Hematopoietic multipotent progenitor cell treated with erythropoietin and hydrocortisone succinate and interleukin-3 and kit ligand, for 4 days (in vitro differentiated cells): Measurements from ENCODE around the gene C11orf98.
A peak's percentile ranks its signal among the peaks of the same experiment; 100 is the strongest.
"Not testable (repeated sequence)": the region's sequence is repeated elsewhere in the genome, so short reads cannot be mapped to it uniquely, and the experiment has no call there.

ENCODE experiments used
- DNase-seq: peaks from one replicate; pipeline ENCODE4 v3.0.0-alpha.2; 2015

Gene C11orf98

DNA sequence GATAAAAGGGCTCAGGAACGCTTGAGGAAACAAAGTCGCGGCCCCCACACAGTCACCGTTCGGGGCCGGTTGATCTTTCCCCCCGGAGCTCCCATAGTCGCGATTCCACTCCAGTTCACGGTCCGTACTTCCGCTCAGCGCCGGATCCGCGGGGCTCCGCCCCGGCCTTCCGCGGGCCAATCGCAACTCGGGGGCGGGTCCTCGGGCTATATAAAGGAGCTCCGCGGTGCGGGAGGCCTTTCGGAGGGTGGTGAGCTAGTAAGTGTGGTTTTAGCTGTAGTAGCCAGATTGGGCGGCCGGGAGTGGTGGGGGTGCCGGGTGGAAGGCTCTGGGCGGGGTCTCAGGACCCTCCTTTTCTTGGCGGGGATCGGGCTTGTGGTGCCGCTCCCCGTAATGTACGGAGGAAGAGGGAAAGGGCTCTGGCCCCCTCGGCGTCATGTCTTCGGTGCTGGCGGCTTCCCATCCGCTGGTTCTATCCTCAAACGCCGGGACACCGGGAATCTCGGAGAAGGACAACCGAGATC is at the start of gene C11orf98, which contains the start of gene CSKMT:
Gene C11orf98 (minus strand): TSS at position 136 of the 524 bp plus-strand sequence. CDS start 41 bp downstream, at position 95.
Gene CSKMT (plus strand): TSS at position 238 of the 524 bp plus-strand sequence. CDS start 568 bp downstream, outside the sequence.
- DNase-seq, result peak; percentile 98

DNA sequence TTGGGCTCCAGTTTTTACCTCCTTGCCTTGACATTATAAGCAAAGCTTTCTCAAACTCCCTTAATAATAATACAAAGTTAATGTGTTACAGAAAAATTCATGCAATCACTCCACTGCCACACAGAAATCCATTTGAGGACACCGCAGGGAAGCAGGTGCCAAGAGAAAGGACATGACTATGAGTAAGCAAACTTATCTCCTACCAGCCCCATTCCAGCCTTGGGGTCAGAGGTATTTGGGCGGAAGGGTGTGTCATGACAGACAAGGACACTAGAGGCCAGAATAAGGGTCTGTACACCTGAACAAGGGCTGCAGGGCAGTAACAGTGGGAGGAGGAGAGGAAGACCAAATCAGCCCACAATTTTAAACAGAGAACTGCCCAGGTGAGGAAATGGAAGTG is 48.3 kb upstream of the C11orf98 start:
- DNase-seq, result no peak

DNA sequence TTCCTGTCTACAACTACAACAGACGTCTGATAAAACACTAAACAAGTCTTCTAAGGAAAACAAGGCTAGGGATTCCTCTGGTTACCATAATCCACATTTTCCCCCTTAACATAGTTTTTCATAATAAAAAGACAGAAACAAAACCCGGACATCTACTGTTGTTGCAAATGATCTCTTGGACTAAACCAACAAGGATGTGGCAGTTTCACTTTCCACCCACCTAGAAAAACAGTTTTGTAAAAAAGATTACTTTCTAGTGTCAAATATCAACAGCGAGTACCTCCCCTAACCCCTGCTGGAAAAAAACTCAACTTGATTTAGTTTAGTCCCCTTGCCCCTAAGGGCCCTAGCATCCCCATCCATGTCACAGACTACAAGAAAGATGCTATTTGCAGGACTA is 47.9 kb upstream of the C11orf98 start:
- no peak for DNase-seq

DNA sequence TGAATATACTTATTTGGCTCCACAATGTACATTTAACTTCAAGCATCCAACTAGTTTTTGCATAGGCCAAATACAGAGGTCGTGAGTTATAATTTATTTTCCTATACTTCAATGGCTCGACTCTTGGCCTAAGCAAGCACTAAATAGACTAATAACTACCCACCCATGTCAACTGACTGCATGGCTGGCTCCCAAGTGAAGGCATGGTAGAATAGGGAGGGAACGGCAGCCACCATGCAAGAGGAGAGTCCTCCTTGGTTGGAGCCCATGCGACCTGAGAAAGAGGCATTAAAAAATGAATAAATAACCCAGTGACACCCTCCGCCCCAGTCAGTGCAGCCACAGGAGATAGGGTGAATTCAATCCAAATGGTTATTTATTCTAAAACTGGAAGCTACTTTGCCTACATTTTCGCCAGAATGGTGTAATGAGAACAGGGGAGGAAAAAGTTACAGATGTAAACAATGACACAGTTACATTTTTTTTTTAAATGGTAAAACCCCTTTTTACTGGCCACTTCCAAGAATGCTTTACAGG is 47.3 kb upstream of the C11orf98 start:
- no peak for DNase-seq

DNA sequence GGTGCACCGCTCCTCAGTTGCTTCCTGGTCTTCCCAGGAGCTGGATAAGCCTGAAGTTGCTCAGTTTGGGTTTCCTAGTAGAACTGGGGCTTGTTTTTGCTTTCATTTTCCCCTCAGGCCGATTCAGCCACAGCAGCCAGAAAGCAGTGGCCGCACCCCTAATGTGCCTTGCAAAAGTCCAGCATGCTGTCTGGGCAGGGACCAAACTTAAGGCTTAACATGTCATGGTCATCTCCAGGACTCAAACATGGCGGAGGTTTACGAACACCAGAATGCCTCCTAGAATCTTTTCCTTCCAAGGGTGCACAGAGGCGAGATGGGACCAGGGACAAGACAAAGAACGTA is 45.0 kb upstream of the C11orf98 start:
- DNase-seq, result peak; percentile 52

DNA sequence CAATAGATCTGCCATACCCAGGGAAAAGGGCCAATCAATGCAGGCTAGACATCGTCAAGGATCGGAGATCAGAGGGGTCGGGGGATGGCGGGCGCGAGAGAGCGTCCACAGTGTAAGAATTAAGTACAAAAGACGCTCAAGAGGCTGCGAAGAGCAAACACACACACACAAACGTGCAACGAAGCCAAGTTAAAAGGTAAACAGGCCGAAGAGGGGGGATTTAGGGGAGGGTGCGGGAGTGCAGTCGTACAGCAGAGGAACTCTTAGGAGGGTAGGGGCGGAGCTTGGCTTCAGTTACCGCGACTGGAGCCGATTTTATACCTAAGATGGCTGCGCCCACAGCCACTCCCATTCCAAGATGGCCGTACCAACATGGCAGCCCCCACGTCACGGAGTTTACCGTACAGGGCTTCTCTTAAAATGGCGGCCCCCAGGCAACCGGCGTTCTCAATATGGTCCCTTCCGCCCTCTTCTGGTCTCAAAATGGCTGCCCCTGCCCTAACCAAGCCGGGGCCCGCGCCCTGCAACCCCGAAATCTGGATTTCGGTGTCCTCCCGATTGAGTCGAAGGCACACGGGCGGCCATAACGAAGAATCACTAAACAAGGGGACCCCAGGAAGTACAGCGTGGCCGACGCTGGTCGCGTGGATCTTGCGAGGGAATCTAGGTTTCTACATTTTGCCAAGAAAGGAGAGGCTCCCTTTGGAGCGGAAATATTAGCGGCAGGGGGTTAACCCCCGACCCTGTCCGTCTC is 44.4 kb upstream of the C11orf98 start:
- DNase-seq, result peak; percentile 100

DNA sequence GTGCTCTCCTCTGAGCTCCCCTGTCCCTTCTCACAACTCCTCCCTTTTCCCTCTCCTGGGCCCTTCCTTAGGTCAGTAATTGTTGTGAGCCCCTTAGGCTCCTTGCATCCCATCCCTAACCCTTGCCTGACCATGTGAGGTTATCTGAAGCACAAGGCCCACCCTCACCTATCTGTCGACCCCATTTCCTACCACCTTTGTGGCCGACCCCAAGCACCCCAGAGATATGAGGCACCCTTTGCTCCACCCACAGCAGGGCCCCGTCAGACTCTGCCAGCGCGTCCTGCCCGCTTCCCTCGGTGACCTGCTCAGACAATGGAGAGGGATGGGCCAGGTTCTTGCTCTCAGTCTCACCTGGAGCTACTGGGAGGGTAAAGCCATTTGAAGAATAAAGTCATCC is 43.8 kb upstream of the C11orf98 start:
- peak; percentile 52 for DNase-seq

DNA sequence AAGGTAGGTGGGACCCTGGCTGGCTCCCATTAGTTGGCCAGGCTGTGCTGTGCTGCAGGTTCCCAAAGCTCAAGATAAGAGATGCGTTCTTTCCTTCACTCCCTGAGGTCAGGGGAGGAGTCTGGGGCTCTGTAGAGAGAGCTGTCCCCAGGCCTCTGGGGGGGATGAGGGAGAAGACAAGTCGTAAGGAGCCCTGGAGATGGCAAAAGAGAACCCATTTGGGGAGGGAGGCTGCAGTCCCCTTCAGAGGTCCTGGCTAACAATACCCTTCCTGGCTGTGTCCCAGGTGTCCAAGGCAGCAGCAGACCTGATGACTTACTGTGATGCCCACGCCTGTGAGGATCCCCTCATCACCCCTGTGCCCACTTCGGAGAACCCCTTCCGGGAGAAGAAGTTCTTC is 43.4 kb upstream of the C11orf98 start:
- DNase-seq, result peak; percentile 58

DNA sequence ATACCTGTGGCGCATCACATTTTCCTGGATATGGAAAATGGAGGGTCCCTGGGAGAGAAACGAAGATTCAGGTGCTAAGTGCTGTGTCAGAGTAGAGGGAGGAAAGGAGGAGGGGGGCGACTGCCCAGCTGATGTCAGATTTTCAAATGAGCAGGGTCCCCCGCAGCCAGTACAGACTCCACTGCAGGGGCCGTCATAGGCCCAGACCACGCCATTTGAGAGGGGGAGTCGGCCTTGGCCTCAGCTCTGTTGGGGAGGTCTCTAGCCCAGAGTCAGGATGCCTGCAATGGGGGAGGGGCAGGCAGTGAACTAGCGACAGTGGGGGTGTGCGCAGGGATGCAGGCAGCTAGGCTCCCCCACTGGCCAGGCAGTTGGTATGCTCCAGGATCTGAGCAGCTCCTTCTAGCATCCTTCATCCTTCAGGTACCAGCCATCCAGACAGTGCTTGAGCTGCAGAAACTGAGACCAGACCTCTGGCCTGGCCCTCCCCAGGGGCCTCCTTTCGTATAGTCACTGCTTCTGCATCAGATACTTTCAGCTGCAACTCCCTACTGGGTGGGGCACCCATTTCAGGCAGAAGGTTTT is 42.4 kb upstream of the C11orf98 start, which contains the start of the genes BSCL2 and GNG3:
Gene BSCL2 (minus strand): TSS at position 148 of the 585 bp plus-strand sequence. CDS start 229 bp downstream, outside the sequence.
Gene GNG3 (plus strand): TSS at position 400 of the 585 bp plus-strand sequence. CDS start 620 bp downstream, outside the sequence.
- DNase-seq, result peak; percentile 31

DNA sequence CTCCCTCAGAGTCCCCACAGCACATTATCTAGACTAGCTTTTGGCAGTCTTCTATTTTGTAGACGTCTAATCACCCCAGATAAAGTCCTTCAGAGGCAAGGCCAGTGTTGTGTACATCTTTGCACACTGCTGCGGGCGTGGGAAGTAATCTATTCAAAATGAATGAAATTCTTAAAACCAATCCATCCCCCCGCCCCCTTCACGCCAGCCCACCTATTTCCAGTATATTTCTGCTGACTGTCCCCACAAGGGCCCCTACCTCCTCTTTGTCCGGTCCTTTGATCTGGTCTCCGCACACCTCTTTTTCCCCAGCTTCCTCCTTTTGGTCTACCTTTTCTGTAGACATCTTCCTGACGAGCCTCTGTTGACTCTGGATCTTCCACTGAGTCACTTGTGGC is 41.8 kb upstream of the C11orf98 start:
- no peak for DNase-seq

DNA sequence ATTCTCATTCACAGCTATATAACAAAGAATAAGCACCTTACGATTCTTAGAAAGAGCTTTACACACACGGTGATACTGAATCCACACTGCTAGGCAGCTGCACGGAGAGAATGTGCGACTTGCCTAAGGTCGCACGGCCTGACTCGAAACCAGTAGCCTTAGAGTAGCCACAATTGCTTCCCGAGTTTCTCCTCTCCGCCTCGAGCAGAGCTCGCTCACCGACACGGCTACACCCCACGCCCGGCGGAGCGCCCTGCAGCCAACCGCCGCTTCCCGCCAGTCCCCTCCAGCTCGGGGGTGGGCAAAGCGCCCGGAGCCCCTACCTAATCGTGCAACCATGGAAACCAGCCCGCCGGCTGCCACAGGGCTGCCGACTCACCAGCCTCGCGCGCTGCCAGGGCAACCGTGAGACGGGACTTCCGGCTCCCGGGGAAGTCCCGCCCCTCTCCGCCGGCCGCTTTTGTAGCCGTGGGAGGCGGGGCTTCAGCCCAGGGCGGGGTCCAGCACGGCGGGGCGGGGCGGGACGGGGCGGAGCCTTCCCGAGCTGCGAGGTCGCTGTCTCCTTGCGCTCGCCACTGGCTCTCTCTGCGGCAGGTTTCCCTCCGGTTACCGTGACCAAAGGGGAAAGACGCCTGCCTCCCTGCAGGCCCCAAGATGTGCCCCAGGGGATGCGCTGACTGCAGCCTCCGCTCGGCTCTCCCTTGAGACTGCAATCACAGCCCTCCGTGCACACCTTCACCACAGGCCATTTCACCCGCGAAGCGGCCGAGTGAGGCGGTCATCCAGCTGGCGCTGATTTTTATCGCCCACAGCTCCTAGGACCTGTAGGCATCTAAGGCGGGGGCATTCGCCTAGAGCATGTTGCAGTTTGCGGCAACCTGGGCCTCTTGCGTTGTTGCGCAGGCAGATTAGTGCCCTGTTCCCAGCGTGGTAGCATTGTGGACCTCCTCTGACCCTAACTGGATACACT is 41.2 kb upstream of the C11orf98 start:
- DNase-seq, result peak; percentile 99

DNA sequence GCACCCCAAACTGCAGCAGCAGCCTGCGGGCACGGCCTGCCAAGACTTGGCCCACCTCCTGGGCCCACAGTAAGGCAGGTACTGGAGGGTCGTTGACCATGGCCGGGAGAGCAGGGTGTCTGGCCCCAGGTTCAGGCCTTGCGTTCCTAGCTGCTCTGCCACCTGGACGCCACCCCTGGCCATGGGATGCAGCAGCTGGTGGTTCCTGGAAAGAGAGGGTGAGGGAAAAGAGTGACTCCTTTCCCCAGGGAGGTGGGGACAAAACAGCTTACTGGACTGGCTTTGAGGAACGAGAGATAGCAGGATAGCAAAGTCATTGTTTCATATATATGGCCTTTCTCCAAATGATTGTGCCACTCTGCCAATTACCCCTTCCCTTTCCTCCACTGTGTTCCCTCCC is 40.4 kb upstream of the C11orf98 start:
- peak; percentile 64 for DNase-seq

DNA sequence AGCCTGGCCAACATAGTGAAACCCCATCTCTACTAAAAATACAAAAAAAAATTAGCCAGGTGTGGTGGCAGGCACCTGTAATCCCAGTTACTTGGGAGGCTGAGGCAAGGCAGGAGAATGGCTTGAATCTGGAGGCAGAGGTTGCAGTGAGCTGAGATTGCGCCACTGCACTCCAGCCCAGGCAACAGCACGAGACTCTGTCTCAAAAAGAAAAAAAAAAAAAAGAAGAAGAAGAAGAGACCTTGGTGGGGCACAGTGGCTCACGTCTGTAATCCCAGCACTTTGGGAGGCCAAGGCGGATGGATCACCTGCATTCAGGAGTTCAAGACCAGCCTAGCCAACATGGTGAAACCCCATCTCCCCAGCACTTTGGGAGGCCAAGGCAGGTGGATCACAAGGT is 38.9 kb upstream of the C11orf98 start:
- not testable (repeated sequence) for DNase-seq

DNA sequence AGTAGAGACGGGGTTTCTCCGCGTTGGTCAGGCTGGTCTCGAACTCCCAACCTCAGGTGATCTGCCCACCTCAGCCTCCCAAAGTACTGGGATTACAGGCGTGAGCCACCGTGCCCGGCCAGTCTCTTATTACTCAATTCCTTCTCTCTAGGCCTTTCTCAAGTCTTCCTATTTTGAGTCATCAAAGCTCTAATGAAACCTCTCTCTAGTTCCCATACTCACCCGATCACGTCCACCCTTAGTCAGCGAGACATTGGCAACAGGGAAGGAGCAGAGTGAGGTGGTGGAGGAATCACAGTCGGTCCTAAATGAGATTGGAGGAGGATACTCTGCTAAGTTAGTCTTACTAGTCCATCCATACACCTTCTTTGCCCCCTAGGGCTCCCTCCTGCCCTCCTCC is 37.2 kb upstream of the C11orf98 start:
- DNase-seq, result no peak

DNA sequence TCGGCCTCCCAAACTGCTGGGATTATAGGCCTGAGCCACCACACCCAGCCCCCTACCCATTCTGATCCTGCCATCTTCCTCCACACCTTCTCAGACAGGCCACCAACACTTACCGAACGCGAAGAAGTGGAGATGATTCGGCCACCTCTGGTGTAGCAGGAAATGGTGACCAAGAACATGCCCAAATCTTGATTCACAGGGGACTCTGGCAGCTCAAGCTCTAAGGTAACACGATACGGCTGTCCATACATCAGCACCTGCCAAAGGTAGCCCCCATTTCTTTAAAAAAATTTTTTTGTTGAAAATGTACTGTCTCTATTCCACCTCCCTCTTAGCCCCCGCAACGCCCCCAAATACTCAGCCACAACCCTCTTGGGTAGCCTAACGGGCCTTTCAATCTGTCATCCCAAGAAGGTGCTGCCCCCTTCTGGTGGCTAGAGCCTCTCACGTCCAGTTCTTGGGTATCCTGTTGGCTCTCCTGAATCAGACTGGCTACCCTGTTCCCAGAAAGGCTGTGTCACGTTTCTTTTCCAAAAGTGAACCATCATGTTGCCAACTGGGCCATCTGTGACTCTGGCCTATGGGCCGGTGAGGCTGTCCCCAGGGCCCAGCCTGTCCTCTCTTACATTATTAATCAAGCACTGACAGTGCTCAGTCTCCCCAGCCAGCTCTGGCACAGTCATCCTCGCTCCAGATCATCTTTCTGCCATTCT is 29.6 kb upstream of the C11orf98 start:
- peak; percentile 92 for DNase-seq

DNA sequence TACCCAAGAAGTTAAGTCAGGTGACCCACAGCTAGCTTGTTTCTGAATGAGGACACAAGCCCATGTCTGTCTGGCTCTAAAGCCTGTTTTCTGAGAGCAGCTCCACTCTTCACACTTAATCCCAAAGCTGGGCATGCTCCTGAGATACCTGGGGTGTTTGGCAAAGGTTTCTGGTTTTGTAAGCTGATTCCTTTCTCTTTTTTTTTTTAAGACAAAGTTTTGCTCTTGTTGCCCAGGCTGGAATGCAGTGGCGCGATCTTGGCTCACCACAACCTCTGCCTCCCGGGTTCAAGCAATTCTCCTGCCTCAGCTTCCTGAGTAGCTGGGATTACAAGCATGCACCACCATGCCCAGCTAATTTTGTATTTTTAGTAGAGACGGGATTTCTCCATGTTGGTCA is 28.6 kb upstream of the C11orf98 start:
- not testable (repeated sequence) for DNase-seq

DNA sequence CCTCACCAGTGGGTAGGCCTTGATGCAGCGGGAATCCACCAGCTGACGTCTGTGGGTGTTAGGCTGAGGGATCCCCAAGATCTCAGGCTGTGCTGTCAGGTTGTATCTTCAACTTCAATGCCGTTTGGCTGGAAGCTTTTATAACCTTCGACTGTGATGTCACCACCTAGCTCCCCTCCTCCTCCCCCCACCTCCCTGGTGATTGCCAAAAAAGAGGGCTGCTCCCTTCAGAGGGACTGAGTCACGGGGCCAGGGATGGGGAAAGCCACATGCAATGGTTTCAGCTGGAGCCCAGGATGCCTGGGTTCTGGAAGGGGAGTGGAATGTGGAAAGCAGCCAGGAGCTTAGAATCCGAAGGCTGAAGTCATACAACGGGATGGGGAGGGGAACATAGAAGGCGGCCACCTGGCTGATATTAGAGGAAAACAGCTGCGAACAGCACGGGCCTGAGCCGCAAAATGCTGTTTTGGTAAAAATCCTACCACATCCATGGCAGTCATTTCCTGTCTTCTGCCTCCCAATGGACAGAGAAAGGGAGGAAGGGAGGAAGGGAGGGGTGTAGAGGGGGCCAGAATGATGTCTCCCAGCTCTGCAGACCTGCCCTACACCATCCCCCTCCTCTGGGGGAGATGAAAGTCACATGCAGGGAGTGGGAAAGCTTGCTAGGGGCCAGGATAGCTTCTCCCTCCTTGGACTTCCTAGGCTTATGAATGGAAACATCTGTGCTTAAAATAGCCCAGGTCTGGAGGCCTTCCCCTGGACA is 24.6 kb upstream of the C11orf98 start, which contains the start of gene LRRN4CL:
Gene LRRN4CL (minus strand): TSS at position 110 of the 763 bp plus-strand sequence. CDS start 1,022 bp downstream, outside the sequence.
- DNase-seq, result no peak

DNA sequence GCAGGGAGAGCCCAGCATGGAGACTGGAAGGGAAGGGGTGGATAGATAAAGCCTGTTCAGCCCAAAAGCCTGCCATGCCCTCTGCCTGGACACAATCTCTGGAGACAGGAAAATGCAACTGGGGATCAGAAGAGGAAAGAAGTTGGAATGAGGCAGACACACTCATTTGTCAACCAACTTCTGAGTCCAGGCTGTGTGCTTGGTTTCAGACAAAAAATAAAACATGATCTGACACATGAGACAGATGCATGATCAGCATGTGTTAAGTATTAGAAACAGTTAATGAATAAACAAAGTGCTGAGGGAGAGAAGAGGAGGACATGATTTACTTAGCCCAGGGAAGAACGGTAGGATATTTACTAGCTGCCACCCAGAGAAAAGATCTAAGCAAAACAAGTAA is 23.5 kb upstream of the C11orf98 start:
- DNase-seq, result no peak

DNA sequence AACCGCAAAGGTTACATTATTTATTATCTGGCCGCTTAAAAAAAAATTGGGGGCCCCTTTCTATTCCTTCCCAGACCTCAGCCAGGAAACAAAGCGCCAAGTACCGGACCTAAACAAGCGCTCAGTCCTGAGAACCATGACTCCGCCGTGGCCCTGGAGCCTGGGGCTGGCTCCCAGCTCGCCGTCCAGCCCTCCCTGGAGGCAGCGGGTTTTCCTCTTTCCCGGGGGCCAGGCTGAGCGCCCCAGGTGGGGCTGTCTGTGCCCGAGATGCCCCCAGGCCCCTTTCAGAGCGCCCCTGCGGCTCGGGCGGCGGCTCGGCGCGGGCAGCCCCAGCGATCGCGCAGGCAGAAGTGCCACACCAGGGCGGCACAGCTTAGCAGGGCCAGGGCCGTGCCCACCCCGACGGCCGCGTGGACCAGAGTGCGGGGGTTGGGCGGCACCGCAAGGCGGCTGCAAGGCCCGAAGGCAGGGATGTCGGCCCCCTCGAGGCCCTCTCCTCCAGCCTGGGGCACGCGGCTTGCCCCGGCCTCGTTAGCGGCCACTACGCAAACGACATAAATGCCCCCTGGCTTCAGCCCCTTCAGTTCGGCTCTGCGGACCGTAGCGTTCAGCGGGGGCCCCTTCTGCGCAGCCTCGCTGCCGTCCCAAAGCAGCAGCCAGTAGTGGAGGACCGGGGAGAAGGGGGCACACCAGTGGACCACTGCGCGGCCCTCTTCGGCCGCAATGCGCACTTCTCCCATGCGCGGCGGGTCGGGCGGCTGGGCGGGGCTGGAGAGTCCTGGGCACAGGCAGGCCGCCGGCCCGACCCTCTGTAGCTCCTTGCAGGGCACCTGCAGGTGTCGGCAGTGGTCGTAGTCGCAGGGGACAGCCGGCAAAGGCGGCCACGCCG is 22.7 kb upstream of the C11orf98 start:
- DNase-seq, result no peak

DNA sequence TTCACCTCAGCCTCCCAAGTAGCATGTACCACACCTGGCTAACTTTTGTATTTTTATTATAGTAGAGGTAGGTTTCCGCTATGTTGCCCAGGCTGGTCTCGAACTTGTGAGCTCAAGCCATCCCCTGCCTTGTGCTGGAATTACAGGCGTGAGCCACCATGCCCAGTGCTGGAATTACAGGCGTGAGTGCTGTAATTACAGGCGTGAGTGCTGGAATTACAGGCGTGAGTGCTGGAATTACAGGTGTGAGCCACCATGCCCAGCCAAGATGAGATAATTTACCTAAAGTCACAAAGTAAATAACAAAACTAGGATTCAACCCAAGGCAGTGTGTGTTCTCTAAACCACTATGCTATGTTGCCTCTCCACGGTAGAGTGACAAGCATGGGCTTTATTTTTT is 17.5 kb upstream of the C11orf98 start:
- no peak for DNase-seq
